Endothelial cell of hepatic sinusoid (primary cell): Measurements from ENCODE around the gene SFR1.
"Not testable (repeated sequence)": the region's sequence is repeated elsewhere in the genome, so short reads cannot be mapped to it uniquely, and the experiment has no call there.

Experiments
- in situ Hi-C: cut with HindIII; loops from 2 replicates; pipeline ENCODE4 v1.10.0; 2017; ENCODE audit warnings: low sequenced_read_pairs

The SFR1 gene

GRCh38 chr10:104155591-104155990 lies 33.6 kb downstream of the SFR1 start:
- in situ Hi-C loops, result loop anchor here (5.0 kb wide), 1 partner anchor 33 kb away; the partner anchor contains the start of gene SFR1

GRCh38 chr10:104170610-104171254 lies 48.8 kb downstream of the SFR1 start:
- in situ Hi-C loops, result no loop called here

- in situ Hi-C loops, result not testable (repeated sequence)
These were observed 52.2 kb downstream of the SFR1 start for GRCh38 chr10:104174136-104174535.
